GM19238 (cell line): ENCODE measurements around the gene WDR62.
"Not testable (repeated sequence)": the region's sequence is repeated elsewhere in the genome, so short reads cannot be mapped to it uniquely, and the experiment has no call there.

Experiments used
- DNase-seq: peaks from one replicate; pipeline ENCODE4 v3.0.0; 2011; ENCODE audit warnings: low spot score; ENCODE audit not compliant: insufficient read length

Gene WDR62

DNA sequence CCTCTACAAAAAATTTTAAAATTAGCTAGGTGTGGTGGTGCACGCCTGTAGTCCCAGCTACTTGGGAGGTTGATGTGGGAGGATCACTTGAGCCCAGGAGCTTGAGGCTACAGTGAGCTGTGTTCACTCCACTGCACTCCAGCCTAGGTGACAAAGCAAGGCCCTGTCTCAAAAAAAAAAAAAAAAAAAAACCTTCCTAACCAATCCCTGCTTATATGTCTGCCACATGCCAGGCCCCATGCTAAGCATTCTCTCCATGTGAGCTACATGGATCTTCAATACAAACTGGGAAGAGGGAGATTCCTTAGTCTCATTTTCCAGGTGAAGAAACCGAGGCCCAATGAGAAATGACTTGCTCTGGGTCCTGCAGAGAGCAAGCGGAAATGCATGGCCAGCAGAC lies 54.0 kb downstream of the WDR62 start:
- DNase-seq = no peak

DNA sequence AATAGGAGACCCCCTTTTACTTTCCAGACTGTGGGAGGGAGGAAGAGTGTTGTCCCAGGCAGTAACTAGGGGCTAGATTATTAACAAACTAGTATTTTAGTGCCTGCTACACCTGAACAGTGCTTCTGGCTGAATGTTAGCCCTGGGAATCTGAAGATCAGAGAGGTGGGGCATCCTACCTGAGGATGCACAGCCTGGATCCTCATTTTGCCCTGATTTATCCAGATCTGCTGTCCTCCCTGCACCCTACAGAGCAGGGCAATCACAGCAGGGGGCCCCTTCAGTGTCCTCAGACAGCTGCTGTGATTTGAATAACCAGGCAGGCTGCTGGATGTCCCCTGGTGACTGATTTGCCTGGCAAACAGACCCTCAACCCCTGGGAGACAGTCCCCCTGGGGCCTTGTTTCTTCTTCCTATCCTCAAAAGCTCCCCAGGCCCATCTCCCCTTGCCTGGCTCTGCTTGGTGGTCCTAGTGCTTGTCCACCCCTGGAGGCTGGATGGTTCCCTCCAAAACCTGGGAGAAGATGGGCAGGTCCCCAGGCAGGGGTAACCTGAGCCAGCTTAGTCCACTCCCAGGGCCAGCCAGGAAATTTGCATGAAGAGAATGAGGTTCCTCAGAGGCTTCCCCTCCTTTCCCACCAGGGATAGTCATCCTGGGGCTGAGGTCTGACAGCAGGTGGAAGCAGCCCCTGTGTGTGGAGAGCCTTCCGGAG lies 55.9 kb downstream of the WDR62 start, which contains the start of gene OVOL3:
Gene OVOL3, plus strand, starts transcription at position 657 of the 713 bp plus-strand sequence. CDS start 60 bp downstream, outside the sequence.
- no peak for DNase-seq

DNA sequence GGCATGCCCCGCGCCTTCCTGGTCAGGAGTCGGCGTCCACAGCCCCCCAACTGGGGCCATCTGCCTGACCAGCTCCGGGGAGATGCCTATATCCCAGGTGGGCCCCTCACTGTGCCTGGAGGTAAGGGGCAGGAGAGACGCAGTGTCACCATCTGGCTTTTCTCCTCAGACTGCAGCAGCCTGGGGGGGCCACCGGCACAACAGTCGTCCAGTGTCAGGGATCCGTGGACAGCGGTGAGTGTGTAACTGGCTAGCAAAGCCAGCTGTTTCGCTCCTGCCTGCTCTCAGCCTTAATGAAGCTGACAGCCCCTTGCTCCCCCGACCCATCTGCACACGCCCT lies 56.5 kb downstream of the WDR62 start:
- no peak for DNase-seq

DNA sequence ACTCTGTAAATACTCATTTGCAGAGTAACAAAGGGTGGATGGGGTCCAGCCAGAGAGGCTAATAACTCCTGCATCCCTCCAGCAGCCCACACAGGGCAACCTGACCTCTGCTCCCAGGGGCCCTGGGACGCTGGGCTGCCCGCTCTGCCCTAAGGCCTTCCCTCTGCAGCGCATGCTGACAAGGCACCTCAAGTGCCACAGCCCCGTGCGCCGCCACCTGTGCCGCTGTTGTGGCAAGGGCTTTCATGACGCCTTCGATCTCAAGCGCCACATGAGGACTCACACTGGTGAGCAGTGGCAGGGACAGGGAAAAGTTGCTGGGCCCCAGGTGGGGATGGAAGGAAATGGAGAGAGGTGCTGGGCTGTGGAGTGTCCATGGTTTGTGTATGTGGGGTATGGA lies 58.0 kb downstream of the WDR62 start:
- DNase-seq = no peak

DNA sequence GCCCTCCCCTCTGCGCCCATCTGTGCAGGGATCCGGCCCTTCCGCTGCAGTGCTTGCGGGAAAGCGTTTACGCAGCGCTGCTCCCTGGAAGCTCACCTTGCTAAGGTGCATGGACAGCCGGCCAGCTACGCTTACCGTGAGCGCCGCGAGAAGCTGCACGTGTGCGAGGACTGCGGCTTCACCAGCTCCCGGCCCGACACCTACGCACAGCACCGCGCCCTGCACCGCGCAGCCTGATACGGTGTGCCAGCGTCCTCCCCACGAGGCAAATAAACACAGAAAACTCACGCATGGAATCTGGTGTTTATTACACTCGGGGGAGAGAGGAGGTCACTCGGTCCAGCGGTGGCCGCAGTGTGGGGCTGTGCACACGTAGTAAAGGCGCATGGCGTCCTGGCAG lies 58.7 kb downstream of the WDR62 start:
- no peak for DNase-seq

DNA sequence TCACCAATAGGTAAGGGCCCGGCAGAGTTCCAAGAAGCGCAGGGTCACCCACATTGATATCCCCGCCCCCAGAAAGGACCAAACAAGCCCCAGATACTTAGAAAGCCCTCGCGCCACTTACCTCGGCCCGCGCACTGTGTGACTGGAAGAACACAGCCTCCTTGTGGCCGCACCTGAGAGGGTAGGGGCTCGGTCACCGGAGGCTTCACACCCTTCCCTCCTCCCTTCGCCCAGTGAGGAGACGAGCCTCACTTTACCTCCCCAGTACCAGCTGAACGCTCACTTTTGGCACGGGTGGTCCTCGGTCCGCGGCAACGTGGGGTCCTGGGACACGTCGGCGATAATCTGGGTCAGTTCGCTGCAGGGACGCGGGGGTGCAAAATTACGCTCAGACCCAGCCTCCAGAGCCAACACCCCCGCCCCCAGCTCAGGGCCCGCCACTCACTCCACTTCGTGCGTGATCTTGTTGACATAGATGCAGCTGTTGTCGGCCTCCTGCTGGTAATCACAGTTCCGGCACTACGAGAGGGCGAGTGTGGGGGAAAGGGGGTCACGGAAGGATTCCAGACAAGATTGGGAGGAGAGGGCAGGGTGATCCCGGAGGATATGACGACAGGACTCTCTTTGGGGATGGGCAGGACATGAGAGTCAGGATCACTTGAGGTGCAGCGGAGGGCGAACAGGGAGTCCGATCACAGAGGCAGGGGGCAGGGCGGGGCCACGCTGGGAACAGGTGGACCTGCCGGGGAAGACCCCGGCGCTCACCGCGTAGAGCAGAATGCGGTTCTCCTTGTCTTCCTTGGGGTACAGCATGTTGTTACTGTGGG lies 59.4 kb downstream of the WDR62 start:
- peak; percentile 30 for DNase-seq

DNA sequence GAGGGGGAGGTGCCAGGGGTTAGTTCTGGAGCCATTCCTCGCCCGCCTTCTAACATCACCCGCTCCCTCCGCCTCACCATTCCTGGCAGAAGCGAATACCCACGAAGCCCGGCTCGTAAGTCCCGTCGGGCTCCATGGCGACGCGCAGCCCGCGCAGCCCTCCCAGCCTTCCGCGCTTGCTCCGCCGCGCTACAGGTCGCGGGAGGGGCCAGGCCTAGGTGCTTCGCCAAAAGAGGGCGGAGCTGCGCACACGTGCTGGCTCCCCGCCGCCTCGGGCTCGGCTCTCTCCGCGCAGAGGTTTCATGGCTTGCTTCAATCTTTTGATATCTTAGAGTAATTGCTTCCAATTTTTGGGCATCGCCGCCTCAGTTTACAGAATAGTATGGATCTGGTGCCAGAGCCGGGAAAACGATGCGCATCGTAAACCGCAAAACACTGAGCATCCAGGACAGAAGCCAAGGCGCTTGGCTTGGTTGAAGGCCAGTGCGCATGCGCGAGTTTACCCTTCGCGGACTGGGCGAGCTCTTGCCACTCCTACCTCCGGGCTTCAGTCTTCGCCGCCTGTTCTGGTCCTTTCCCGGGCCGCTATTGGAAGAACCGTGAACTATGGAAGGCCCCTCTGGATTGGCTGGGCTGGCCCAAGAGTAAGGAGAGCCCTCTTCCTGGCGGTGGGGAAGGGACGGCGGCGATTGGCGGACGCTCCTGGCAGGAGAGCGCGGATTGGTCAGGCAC lies 60.2 kb downstream of the WDR62 start, which contains the start of gene POLR2I:
Gene POLR2I, minus strand, starts transcription at position 155 of the 732 bp plus-strand sequence. Its CDS starts 19 bp downstream, at position 136.
- DNase-seq = peak; percentile 95

DNA sequence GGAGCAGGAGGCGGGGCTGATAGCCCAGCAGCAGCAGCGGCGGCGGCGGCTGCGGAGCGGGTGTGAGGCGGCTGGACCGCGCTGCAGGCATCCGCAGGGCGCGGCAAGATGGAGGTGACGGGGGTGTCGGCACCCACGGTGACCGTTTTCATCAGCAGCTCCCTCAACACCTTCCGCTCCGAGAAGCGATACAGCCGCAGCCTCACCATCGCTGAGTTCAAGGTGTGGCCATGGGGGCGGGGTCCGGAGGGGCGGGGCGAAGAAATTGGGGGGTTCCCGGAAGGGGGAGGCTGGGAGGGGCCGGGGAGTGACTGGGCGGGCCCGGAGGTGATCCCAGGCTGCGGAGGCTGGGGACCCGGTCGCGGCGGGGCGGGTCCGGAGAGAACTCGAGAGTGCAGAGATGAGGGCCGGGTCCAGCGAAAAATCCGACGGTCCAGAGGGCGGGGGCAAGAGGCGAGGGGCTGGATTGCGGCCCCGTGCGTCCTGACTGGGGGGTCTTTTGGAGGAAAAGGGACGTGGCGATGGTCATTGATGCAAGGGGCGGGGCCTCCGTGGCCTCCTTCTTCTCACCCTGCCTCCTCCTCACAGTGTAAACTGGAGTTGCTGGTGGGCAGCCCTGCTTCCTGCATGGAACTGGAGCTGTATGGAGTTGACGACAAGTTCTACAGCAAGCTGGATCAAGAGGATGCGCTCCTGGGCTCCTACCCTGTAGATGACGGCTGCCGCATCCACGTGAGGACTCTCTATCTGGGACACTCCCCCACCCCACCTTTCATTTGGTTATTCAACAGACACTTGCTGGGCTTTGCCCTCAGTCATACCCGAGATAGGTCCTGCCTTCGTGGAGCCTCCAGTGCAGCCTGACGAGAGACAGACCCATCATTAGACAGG lies 61.0 kb downstream of the WDR62 start, which contains the start of gene TBCB:
Gene TBCB, plus strand, starts transcription at position 16 of the 891 bp plus-strand sequence. Its CDS starts 93 bp downstream, at position 109.
- peak; percentile 85 for DNase-seq

DNA sequence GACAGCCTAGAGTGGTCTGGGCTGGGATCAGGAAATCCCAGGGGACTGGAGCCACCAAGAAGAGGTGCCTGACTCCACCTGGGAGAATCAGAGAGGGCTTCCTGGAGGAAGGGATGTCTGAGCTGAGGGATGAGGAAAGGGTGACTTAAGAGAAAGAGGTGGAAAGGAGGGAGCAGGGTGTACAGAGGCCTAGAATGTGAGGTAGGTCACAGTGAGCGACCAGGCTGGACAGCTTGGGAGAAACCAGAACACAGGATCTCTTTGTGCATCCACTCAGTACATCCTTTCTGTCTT lies 61.6 kb downstream of the WDR62 start:
- DNase-seq = no peak

DNA sequence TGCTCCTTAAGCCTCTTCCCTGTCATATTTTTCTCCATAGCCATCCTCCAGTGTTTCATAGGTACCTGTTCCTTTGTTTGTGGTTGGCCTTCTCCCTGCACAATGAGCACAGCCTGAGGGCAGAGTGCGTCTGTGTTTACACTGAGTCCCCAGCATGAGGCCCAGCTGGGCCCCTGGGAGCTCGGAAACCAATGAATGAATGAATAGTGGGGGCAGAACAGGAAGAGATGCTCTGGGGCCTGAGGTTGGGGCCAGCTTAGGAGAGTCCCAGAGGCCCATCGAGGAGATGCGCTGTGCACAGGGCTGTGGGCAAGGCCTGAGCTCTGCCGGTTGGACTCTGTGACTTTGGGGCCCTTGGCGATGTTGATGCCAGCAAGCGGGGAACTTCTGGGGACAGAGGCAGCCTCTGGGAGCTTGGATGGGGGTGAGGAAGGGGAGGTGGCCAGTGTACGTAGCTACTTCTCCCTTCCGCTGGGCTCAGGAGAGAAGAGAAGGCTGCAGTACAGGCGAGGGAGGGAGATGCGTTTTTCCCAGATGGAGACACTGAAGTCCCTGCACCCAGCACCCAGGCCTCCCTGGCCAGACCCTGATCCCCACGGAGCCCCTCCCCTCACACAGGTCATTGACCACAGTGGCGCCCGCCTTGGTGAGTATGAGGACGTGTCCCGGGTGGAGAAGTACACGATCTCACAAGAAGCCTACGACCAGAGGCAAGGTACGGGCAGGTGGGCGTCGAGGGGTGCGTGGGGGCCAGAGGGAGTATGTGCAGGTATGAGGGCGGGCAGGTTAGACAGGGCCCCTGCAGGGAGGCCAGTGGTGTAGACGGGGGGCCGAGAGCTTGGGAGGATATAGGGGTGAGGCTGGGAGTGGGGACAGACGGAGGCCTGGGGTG lies 65.6 kb downstream of the WDR62 start:
- no peak for DNase-seq

DNA sequence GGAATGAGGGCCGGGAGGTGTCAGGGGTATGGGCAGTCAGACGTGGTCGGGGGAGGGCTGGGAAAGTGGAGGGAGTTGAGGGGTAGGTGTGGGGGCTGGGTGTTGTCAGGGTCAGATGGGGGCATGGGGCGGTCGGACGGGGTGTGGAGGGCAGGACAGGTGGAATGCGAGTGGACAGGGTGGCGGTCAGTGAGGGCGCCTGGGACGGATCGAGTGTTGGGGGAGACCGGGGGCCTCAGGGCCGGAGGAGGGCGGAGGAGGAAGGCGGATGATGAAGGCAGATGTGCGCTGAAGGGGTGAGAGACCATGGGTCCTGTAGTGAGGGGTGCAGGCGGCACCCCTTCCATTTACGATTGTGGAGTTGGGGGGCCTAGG lies 66.3 kb downstream of the WDR62 start:
- no peak for DNase-seq

DNA sequence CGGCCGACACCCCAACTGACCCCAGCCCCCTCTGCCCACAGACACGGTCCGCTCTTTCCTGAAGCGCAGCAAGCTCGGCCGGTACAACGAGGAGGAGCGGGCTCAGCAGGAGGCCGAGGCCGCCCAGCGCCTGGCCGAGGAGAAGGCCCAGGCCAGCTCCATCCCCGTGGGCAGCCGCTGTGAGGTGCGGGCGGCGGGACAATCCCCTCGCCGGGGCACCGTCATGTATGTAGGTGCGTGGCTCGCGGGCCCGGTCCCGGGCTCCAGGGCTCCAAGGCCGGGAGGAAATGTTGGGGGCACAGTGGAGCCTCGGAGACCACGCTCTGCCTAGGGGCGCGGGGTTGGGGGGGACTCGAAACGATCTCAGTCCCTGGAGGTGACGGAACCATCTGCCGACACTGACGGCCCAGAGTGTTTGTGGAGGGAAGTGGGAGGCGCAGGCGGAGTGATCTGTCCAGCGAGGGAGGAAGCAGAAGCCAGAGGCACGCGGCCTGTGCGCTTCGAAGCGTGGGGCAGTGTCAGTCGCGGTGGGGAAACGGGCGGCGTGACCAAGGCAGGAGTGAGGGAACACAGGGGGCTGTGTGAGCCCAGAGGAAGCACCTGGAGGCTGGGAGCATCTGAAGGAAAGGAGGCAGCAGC lies 66.9 kb downstream of the WDR62 start:
- no peak for DNase-seq

DNA sequence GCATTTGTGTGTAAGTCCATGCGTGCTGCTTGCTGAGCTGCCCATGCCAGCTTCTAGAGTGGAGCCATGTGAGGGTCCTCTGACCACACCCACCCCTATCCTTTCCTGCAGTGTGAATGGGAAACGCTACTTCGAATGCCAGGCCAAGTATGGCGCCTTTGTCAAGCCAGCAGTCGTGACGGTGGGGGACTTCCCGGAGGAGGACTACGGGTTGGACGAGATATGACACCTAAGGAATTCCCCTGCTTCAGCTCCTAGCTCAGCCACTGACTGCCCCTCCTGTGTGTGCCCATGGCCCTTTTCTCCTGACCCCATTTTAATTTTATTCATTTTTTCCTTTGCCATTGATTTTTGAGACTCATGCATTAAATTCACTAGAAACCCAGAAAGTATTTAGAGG lies 70.9 kb downstream of the WDR62 start:
- DNase-seq = no peak

DNA sequence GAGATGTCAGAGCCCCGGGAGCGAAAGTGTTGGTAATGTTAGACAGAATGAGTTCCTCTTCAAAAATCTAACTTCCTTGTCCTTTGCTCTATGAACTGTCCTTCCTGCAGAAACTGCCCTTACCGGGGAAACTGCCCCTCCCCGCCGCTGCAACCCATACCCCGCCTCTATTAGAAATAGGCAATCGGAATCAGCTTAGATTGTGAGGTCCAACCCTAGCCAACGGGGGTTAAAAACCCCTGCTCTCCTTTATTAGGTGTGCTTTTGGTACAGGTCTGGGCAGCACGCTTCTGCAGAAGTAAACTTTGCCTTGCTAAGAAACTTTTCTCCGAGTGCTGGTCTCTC lies 73.7 kb downstream of the WDR62 start:
- DNase-seq = no peak

DNA sequence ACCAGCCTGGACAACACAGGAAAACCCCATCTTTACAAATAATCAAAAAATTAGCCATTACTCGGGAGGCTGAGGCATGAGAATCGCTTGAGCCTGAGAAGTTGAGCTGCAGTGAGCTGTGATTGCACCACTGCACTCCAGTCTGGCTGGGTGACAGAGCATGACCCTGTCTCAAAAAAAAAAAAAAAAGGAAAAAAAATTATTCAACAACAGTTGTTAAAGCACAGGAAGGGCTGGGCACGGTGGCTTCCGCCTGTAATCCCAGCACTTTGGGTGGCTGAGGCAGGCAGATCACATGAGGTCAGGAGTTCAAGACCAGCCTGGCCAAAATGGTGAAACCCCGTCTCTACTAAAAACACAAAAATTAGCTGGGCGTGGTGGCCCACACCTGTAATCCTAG lies 76.5 kb downstream of the WDR62 start:
- not testable (repeated sequence) for DNase-seq

DNA sequence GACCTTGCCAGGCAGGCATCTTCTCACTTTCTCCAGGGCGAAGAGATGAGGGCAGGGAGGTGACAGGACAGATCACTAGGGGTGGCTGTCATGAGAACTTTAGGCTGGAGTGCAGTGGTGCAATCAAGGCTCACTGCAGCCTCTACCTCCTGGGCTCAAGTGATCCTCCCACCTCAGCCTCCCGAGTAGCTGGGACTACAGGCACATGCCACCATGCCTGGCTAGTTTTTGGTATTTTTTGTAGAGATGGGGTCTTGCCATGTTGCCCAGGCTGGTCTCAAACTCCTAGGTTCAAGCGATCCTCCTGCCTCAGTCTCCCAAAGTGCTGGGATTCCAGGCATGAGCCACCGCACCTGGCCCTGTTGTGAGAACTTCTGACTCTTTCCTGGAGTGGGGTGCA lies 80.2 kb downstream of the WDR62 start:
- DNase-seq = not testable (repeated sequence)

DNA sequence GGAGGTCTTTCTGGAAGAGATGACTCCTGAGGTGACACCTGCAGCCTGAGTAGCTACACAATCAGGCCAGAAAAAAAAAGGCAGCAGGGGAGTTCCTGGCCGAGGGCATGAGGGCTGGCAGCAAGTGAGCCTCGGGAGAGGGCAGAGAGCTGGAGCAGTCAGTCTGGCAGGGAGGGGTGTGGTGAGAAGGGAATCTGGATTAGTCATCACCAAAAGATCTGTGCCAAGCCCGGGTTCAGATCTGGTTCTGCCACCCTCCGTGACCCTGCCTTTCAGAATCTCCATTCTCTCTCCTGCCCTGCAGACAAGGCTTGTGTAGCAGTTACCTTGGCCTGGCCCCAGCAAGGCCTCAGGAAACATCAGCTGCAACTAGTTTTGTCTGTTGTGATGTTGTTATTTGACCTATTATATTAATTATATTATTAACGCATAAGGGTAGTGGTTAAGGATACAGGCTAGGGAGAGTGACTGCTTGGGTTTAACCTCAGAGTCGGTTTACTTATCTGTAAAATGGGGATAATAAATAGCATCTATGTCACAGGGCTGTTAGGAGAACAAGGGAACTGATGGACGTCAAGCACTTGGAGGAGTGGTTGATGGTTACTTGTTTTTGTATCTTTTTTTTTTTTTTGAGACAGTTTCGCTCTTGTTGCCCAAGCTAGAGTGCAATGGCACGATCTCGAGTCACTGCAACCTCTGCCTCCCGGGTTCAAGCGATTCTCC lies 82.4 kb downstream of the WDR62 start:
- DNase-seq = no peak

DNA sequence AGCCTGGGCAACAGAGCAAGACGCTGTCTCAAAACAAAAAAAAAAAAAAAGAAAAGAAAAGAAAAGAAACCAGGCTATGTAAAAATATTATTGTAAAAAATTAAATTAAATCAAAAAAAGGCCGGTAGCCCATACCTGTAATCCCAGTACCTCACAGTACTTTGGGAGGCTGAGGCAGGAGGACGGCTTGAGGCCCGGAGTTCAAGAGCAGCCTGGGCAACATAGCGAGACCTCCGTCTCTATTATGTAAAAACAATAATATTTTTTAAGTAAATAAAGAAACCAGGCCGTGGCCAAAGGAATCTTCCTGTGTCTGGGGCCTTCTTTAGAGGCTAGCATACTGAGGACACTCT lies 84.4 kb downstream of the WDR62 start:
- DNase-seq = no peak
